Measurements from ENCODE around the gene PKP4. TPM values are rescaled to one million over a fixed set of nuclear protein-coding genes. Genes with fewer than 3 reads are reported as not detected.

PKP4 gene
- total and polyA plus RNA-seq, 5 experiments from 2014 or later, result 0.34 to 25.7 (median 1.5) TPM

DNA sequence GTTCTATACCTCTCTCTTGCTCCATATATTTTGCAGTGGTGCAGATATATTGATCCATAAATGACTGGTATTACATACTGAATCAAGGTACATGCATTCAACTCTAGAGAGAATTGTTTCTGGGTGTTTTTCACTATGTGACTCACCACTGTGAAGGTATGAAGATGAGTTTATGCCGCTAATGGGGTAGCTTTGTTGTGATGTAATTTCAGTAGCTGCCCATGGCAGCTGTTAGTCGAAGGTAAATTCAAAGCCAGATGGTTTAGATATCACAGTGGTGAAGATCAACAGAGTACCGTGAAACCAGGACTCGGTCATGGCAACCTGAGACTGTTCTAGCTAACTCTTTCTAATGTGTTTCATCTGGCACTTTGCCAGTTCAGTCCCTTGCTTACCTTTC lies 50.4 kb downstream of the PKP4 start:
- DNase-seq, result no peak
- H3K27ac Mint-ChIP-seq, result no peak overlapping the region
- peaks cover 0 to 2% (median 0%) of the 10 kb centered on the region in 4 donors for H3K4me1 Mint-ChIP-seq
- no peak for ATAC-seq
- H3K36me3 Mint-ChIP-seq, result peaks cover 0 to 4% (median 0%) of the 10 kb centered on the region in 3 donors
- POLR2A ChIA-PET, result no interaction called here
- no peaks in the 10 kb centered on the region for H3K27me3 Mint-ChIP-seq
- H3K9me3 Mint-ChIP-seq, result no peaks in the 10 kb centered on the region
- no peak overlapping the region for H3K4me3 Mint-ChIP-seq

DNA sequence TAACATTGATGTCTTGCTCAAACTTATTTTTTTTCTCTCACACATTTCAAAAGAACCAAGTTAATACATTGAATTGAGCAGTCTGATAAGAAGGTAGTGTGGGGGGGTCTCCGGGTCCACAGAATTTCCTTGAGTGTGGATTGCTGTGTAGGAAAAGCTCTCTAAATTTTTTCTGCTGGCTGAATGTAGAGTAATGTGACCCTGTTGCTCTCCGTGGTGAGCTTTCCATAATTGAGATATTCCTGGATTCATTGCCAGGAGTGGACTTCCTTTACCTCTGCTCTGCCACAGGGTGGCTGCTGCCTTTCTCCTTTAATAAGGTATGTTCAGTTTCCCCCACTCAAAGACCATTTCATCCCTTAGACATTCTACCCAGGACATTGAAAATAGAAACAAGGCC lies 50.9 kb downstream of the PKP4 start:
- peaks cover 0 to 2% (median 0%) of the 10 kb centered on the region in 4 donors for H3K4me1 Mint-ChIP-seq
- H3K27me3 Mint-ChIP-seq, result no peaks in the 10 kb centered on the region
- H3K27ac Mint-ChIP-seq, result no peak overlapping the region
- ATAC-seq (no peak), DNase-seq (no peak)
- no peak overlapping the region for H3K4me3 Mint-ChIP-seq
- H3K9me3 Mint-ChIP-seq, result no peaks in the 10 kb centered on the region
- POLR2A ChIA-PET, result no interaction called here
- H3K36me3 Mint-ChIP-seq, result peaks cover 0 to 4% (median 0%) of the 10 kb centered on the region in 3 donors

DNA sequence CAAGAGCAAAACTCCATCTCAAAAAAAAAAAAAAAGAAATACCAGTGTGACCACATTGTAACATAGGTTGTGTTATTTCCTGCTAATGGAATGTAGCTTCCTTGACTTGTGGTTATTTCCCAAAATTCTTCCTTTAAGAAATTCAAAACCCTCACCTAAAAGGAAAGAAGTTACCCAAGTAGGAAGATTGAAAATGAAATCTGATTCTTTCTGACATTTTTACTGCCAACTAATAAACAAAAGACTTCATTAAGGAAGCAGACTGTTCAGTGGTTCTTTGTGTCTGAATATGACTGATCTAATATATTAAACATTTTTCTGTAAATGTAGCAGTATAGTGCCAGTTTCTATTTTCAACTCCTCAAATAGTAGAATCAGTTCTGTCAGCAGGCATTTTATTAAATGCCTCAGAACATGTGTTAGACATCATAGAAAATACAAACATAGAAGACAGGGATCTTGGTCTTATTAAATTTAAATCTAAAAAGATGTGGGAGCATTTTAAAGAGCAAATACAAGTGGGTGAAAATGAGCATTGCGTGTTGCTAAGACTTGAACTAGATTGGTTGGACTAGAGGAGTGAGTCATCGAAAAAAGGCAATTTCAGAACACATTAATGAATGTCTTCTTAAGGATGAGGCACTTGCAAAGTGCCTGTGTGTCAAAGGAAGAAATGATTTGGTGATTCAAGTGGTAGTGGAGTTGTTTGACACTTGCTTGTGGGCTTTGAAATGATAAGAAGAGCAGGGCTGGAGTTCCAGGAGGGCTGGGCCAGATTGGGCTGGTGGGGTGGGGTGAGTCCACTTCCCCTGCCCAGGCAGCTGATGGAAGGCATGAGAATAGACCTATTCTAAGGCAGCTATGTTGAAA lies 53.4 kb downstream of the PKP4 start:
- Mint-ChIP-seq H3K36me3 (peaks cover 0 to 4% (median 0%) of the 10 kb centered on the region in 3 donors), H3K9me3 (no peaks in the 10 kb centered on the region), H3K4me3 (no peak overlapping the region), H3K4me1 (peaks cover 0 to 2% (median 0%) of the 10 kb centered on the region in 4 donors), H3K27me3 (no peaks in the 10 kb centered on the region), H3K27ac (no peak overlapping the region)
- ATAC-seq, result no peak
- POLR2A ChIA-PET, result no interaction called here
- no peak for DNase-seq

DNA sequence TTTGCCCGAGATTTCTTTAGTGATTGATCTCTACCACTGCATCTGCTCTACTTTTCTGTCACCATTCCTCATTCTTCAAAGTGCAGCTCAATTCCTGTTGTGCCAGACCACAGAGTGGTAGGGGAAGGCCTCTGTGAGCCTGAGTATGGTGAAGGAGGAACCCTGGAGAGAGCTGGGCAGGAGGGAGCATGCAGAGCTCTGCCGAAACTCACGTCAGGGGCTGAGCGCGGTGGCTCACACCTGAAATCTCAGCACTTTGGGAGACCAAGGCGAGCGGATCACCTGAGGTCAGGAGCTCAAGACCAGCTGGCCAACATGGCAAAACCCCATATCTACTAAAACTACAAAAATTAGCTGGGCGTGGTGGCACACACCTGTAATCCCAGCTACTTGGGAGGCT lies 54.1 kb downstream of the PKP4 start:
- ATAC-seq (no peak), DNase-seq (no peak)
- Mint-ChIP-seq H3K36me3 (peaks cover 0 to 4% (median 0%) of the 10 kb centered on the region in 3 donors), H3K9me3 (no peaks in the 10 kb centered on the region), H3K27me3 (no peaks in the 10 kb centered on the region), H3K27ac (no peak overlapping the region), H3K4me1 (peaks cover 0 to 2% (median 0%) of the 10 kb centered on the region in 4 donors), H3K4me3 (no peak overlapping the region)
- POLR2A ChIA-PET, result no interaction called here

DNA sequence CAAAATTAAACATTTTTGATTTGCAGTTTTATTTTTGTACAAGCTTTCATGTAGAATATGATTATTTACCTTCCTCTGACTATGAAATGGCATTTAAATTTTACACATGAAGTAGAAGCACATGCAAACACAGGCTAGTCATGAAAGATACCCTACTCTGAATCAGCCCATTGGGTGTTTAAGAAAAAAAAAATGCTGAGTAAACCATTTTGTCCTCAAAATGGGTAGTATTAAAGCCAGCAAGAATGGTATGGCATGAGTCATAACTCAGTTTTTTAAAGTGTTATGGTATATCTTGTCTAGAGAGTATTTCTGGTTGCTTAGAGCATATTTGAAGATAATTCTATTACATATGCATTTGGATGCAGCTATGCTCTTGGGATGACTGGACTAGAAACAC lies 55.0 kb downstream of the PKP4 start:
- Mint-ChIP-seq H3K9me3 (no peaks in the 10 kb centered on the region), H3K36me3 (peaks cover 0 to 4% (median 0%) of the 10 kb centered on the region in 3 donors)

DNA sequence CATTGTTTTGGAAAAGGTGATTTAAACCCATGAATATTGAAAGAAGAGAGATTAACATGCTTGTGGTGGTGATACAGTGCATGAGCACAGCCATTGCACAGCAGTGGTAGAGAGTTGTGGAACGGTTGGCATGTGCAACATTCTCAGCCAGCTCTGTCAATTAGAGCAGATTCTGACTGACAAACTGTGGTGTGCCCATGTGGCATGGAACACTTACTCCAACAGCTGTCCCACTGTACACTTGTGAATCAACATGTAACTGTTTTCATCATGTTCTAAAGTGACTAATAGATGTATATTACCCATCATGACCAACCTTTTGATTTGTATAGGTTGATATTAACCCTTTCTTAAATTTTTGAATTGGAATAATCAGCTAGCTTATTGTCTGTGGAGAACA lies 55.6 kb downstream of the PKP4 start:
- DNase-seq (no peak), ATAC-seq (no peak)

More for the DNA sequence above, 55.0 kb downstream of the PKP4 start:
- POLR2A ChIA-PET, result no interaction called here
- no peaks in the 10 kb centered on the region for H3K27me3 Mint-ChIP-seq
- no peak overlapping the region for H3K27ac Mint-ChIP-seq
- H3K4me3 Mint-ChIP-seq, result no peak overlapping the region
- peaks cover 0 to 2% (median 0%) of the 10 kb centered on the region in 4 donors for H3K4me1 Mint-ChIP-seq
- no peak for ATAC-seq
- DNase-seq, result no peak

DNA sequence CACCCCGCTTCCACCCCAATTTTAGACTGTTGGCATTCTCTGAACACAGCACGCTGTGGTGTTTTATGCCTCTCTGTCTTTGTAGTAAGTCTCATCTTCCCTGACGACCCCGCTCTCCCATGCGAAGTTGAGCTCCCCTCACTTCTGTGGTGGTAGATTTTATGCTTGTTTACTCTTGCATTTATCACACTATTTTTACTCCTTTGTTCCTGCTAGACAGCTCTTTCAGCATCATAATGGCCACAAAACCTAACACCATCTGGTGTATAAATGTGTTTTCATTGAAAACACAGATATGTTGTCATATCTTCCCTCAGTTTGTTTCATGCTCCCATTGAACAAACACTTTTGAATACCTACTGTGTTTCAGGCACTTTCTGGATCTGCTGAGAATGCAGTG lies 57.1 kb downstream of the PKP4 start:
- no peak overlapping the region for H3K27ac Mint-ChIP-seq
- ATAC-seq, result no peak
- H3K4me1 Mint-ChIP-seq, result peaks cover 0 to 6% (median under 1%) of the 10 kb centered on the region in 4 donors
- peaks cover 0 to 2% (median 0%) of the 10 kb centered on the region in 3 donors for H3K36me3 Mint-ChIP-seq
- POLR2A ChIA-PET, result no interaction called here
- no peaks in the 10 kb centered on the region for H3K9me3 Mint-ChIP-seq
- H3K4me3 Mint-ChIP-seq, result no peak overlapping the region
- no peaks in the 10 kb centered on the region for H3K27me3 Mint-ChIP-seq
- no peak for DNase-seq

More for the DNA sequence above, 55.6 kb downstream of the PKP4 start:
- H3K36me3 Mint-ChIP-seq, result no peaks in the 10 kb centered on the region
- no peak overlapping the region for H3K4me3 Mint-ChIP-seq
- no peak overlapping the region for H3K27ac Mint-ChIP-seq
- H3K27me3 Mint-ChIP-seq, result no peaks in the 10 kb centered on the region
- no peaks in the 10 kb centered on the region for H3K9me3 Mint-ChIP-seq
- POLR2A ChIA-PET, result no interaction called here
- H3K4me1 Mint-ChIP-seq, result peaks cover 0 to 2% (median 0%) of the 10 kb centered on the region in 4 donors

DNA sequence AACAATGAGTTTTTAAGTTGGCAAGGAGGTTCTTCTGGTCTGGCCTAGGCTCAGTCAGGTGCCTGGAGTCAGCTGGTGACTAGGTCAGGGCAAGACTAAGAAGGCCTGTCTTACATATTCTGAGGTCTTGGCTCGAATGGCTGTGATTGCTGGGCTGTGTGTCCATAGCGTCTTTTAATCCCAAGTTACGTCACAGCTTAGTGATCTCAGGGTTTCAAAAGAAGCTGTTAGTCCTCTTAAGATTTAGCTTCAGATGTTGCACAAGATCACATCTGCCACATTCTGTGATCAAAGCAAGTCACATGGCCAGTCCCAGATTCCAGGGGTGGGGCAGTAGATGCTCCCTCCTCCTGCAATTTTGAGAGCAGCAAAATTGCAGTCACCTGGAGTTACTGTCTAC lies 61.3 kb downstream of the PKP4 start:
- Mint-ChIP-seq H3K4me1 (peaks cover 0 to 6% (median 1%) of the 10 kb centered on the region in 4 donors), H3K36me3 (peaks cover 5 to 11% (median 8%) of the 10 kb centered on the region in 3 donors), H3K27ac (peak overlapping the region in 1 of 10 donors; percentile 27), H3K9me3 (peaks cover 0 to 3% (median 0%) of the 10 kb centered on the region in 9 donors), H3K27me3 (no peaks in the 10 kb centered on the region), H3K4me3 (no peak overlapping the region)
- POLR2A ChIA-PET, result no interaction called here
- ATAC-seq, result no peak
- no peak for DNase-seq

DNA sequence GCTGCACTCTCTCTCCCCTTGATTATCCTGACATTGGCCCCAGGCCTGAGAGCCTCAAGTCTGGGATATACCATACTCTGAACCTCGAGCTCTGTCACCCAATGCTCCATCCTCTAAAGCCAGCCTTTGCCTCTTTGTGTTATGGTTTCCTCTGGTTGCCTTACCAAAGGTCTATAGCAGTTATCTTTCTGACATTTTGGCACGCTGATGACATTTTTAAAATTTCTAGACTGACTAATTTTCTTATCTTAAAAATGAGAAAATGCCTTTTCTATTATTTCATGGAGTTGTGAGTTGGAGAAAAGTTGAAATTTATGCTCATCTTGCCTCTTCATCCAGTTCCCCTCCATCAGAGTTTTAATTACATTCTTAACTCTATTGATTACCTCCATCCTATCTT lies 62.7 kb downstream of the PKP4 start:
- peak overlapping the region in 1 of 10 donors; percentile 37 for H3K27ac Mint-ChIP-seq
- peaks cover 0 to 3% (median 0%) of the 10 kb centered on the region in 9 donors for H3K9me3 Mint-ChIP-seq
- H3K27me3 Mint-ChIP-seq, result no peaks in the 10 kb centered on the region
- peaks cover 5 to 11% (median 8%) of the 10 kb centered on the region in 3 donors for H3K36me3 Mint-ChIP-seq
- no peak overlapping the region for H3K4me3 Mint-ChIP-seq
- no peak for DNase-seq
- POLR2A ChIA-PET, result no interaction called here
- peaks cover 0 to 6% (median 1%) of the 10 kb centered on the region in 4 donors for H3K4me1 Mint-ChIP-seq
- no peak for ATAC-seq

DNA sequence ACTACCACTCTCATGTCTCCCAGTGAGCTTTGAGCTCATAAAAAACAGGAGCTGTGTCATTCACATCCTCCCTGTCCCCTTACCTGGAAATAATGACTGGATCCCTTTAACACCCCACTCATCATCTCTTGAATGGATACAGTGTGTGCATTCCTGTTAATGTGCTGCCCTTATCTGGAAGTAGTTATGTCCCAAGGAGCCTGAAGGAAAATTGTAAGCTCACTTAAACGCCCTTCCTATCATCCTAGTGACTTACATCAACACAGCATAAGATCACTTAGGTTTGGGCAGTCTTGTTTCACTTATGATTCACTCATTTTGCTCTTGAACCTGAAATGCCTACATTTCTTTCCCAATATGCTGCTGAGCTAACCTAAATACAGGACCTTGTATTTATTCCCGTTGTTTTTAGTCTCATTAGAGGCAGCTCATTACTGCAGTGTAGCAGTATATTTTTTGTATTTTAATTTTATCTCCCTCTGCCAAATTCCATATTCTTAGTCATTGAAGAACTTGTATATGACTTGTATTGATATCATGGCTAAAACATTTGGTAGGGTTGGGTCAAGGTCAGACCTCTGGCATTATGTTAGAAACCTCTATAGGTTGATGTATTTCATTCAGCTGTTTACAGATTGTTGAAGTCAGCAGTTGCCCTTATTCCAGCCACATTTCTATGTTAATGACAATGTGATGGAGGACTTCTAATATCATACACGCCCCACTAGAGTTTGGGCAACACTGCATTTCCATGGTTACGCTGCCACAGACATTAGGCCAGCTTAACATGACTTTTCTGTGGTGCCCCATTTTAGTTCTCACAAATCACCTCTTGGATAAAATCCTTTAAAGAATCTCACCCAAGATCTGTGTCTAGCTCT lies 72.9 kb downstream of the PKP4 start:
- H3K4me3 Mint-ChIP-seq, result no peak overlapping the region
- no peaks in the 10 kb centered on the region for H3K4me1 Mint-ChIP-seq
- POLR2A ChIA-PET, result no interaction called here
- H3K36me3 Mint-ChIP-seq, result peaks cover 0 to 9% (median 7%) of the 10 kb centered on the region in 3 donors
- H3K27me3 Mint-ChIP-seq, result no peaks in the 10 kb centered on the region
- peak overlapping the region in 1 of 10 donors; percentile 22 for H3K27ac Mint-ChIP-seq
- peaks cover 0 to 2% (median 0%) of the 10 kb centered on the region in 9 donors for H3K9me3 Mint-ChIP-seq
- no peak for ATAC-seq
- DNase-seq, result no peak

DNA sequence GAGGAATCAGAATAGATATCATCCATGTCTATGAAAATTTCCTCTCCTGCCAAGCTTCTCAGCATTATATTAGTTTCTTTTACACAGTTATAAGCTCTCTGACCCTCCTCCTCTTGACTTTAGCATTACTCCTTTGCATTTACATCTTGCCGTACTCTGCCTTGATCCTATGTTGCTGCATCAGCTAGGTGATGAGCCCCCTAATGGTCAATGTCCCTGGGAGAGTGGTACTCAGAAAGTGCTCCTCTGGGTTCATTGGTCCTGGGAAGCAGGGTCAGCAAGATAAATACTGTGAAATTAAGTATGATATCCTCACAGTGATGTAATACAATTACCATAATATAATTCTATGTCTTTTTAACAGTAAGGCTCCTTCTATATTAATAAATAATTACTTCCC lies 74.1 kb downstream of the PKP4 start:
- Mint-ChIP-seq H3K36me3 (peaks cover 0 to 10% (median 7%) of the 10 kb centered on the region in 3 donors), H3K4me3 (no peak overlapping the region), H3K9me3 (peaks cover 0 to 2% (median 0%) of the 10 kb centered on the region in 9 donors), H3K27me3 (no peaks in the 10 kb centered on the region), H3K4me1 (no peaks in the 10 kb centered on the region), H3K27ac (peak overlapping the region in 1 of 10 donors; percentile 29)
- DNase-seq (no peak), ATAC-seq (no peak)
- POLR2A ChIA-PET, result no interaction called here

DNA sequence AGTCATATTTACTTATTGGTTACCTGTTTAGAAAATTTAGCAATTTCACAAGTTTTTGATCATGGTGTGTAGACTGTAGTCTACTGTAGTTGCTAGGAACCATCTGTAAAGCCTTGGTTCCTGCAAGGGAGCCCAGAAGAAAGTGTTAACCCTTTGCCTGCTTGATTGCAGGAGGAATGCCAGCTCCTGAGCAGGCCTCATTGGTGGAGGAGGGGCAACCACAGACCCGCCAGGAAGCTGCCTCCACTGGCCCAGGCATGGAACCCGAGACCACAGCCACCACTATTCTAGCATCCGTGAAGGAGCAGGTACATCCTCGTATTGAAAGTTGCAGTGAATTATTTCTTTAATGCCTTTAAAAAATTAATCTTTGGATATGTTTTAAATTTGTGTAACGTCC lies 76.3 kb downstream of the PKP4 start:
- H3K27ac Mint-ChIP-seq, result no peak overlapping the region
- H3K4me1 Mint-ChIP-seq, result no peaks in the 10 kb centered on the region
- ATAC-seq (no peak), DNase-seq (no peak)
- H3K36me3 Mint-ChIP-seq, result peaks cover 0 to 10% (median 9%) of the 10 kb centered on the region in 3 donors
- POLR2A ChIA-PET, result no interaction called here
- H3K9me3 Mint-ChIP-seq, result peaks cover 0 to 2% (median 0%) of the 10 kb centered on the region in 9 donors
- H3K27me3 Mint-ChIP-seq, result no peaks in the 10 kb centered on the region
- no peak overlapping the region for H3K4me3 Mint-ChIP-seq
